H1 (cell line): Measurements from ENCODE around the gene TTI1. TPM values are rescaled to one million over a fixed set of nuclear protein-coding genes. Genes with fewer than 3 reads are reported as not detected.

Experiments
- EGR1 ChIP-seq: IDR thresholded peaks from 2 replicates; pipeline ENCODE4 v1.6.1; 2011; ENCODE audit warnings: low read depth, low read length, borderline replicate concordance
- GABPA ChIP-seq: IDR thresholded peaks from 2 replicates; pipeline ENCODE4 v1.6.1; 2011; ENCODE audit warnings: mild to moderate bottlenecking, low read length, moderate library complexity, borderline replicate concordance; ENCODE audit not compliant: insufficient read depth
- RNF2 ChIP-seq: fragments of 200-900, 300-1000 bp; sonication (generic); IDR thresholded peaks from 2 replicates; pipeline ENCODE4 v1.7.1; 2016; ENCODE audit warnings: borderline replicate concordance, low read depth, mild to moderate bottlenecking, antibody characterized with exemption, low read length; ENCODE audit not compliant: poor library complexity, severe bottlenecking; ENCODE audit errors: missing control alignments
- SUZ12 ChIP-seq: fragments of 200-600 bp; sonication (generic); IDR thresholded peaks from 2 replicates; pipeline ENCODE4 v1.6.1; 2012; ENCODE audit warnings: mild to moderate bottlenecking, inconsistent platforms, low read length, moderate library complexity, mixed read lengths
- ZNF274 ChIP-seq: IDR thresholded peaks from 2 replicates; pipeline ENCODE4 v1.7.0; 2012; ENCODE audit warnings: low read length, borderline replicate concordance; ENCODE audit errors: extremely low read depth
- polyA plus RNA-seq, 7 experiments: library from polyadenylated mRNA; depleted of rRNA in 3 of 7; stranded (reverse) in 5 of 7; unstranded in 2 of 7; fragments of >200 nt in 5 of 7; fragments of 200-250 nt in 2 of 7; gene quantifications; 1 replicate in 5 of 7; 2 replicates in 1 of 7; 4 replicates in 1 of 7; pipeline versions ENCODE4 v1.2.1 to v1.2.3, GENCODE V29; 2011 to 2013; ENCODE audit warnings: missing spikeins in 2 of 7, mixed read lengths in 2 of 7
- total RNA-seq: library from RNA; stranded (reverse); fragmentation: NEBNext Ultra II Directional; extraction: Animal tissue kit (Norgen Biotek cat#: 25700); gene quantifications from 2 replicates; pipeline ENCODE4 v1.2.1, GENCODE V29; 2021

Gene TTI1
- total and polyA plus RNA-seq, 2 of the 8 experiments (the other 6 are each of a cell fraction or from before 2014, with no cell fraction given), result 34.1 to 47.0 TPM

GRCh38 chr20:38001981-38002380, 31.3 kb downstream of the TTI1 start (continued):
- TF ChIP-seq EGR1 (no peak), SUZ12 (no peak), RNF2 (no peak), GABPA (no peak), ZNF274 (no peak)
